Tibial nerve (tissue), 4 donors: ENCODE measurements around the gene KSR2. TPM values are rescaled to one million over a fixed set of nuclear protein-coding genes. Genes with fewer than 3 reads are reported as not detected.

Experiments used
- DNase-seq, 2 donors: peaks; one replicate each; pipeline ENCODE4 v3.0.0-alpha.2; 2019; ENCODE audit warnings: low spot score in 2 of 2
- H3K27ac ChIP-seq, 4 donors: fragments of 200-600 bp; sonication (generic) in 3 of 4; one replicate each; pipeline ENCODE4 v1.5.1; 2017 to 2019; ENCODE audit warnings: mild to moderate bottlenecking in 1 of 4
- H3K27me3 ChIP-seq, 2 donors: fragments of 200-600 bp; sonication (generic) in 1 of 2; one replicate each; pipeline versions ENCODE4 v1.5.1 to v1.6.0; 2017 to 2019
- H3K36me3 ChIP-seq, 3 donors: fragments of 200-600 bp; sonication (generic); one replicate each; pipeline ENCODE4 v1.5.1; 2018 to 2019
- H3K4me1 ChIP-seq, 4 donors: fragments of 200-600 bp; sonication (generic) in 3 of 4; one replicate each; pipeline ENCODE4 v1.5.1; 2017 to 2019
- H3K4me3 ChIP-seq, 4 donors: fragments of 200-600 bp; sonication (generic) in 3 of 4; one replicate each; pipeline ENCODE4 v1.5.1; 2017 to 2019; ENCODE audit warnings: mild to moderate bottlenecking in 1 of 4, moderate library complexity in 1 of 4
- H3K9me3 ChIP-seq, 4 donors: fragments of 200-600 bp; sonication (generic) in 3 of 4; one replicate each; pipeline ENCODE4 v1.5.1; 2017 to 2019
- EP300 ChIP-seq, 2 donors: sonication (generic); formaldehyde crosslinking; IDR thresholded peaks; one replicate each; pipeline ENCODE4 v1.6.1; 2017; ENCODE audit warnings: antibody characterized with exemption in 2 of 2, mild to moderate bottlenecking in 1 of 2
- POLR2A ChIP-seq, 2 donors: fragments of 450-650 bp; IDR thresholded peaks; one replicate each; pipeline ENCODE4 v1.6.1; 2017; ENCODE audit warnings: antibody characterized with exemption in 2 of 2, mild to moderate bottlenecking in 2 of 2, moderate library complexity in 2 of 2
- WGBS, 2 donors: methylation state at CpG; one replicate each; pipeline ENCODE4 v1.1.5; 2018; 5-methylcytosine and 5-hydroxymethylcytosine counted together
- total RNA-seq, 4 donors: library from RNA; depleted of rRNA; stranded (reverse); fragments of >200 nt; gene quantifications; one replicate each; pipeline ENCODE4 v1.1.0, GENCODE V29; 2016
- TF ChIP-seq, protein P1 (sequence below), 5 experiments: fragments of 200-600 bp in 3 of 5; fragments of 450-650 bp in 2 of 5; sonication (generic) in 3 of 5; IDR thresholded peaks; one replicate each; pipeline ENCODE4 v1.5.1; 2016 to 2019; ENCODE audit warnings: antibody characterized with exemption in 5 of 5, mild to moderate bottlenecking in 3 of 5, moderate library complexity in 2 of 5

KSR2 gene
- total RNA-seq, 4 donors from 2014 or later = under 0.01 TPM; not detected in 3

DNA sequence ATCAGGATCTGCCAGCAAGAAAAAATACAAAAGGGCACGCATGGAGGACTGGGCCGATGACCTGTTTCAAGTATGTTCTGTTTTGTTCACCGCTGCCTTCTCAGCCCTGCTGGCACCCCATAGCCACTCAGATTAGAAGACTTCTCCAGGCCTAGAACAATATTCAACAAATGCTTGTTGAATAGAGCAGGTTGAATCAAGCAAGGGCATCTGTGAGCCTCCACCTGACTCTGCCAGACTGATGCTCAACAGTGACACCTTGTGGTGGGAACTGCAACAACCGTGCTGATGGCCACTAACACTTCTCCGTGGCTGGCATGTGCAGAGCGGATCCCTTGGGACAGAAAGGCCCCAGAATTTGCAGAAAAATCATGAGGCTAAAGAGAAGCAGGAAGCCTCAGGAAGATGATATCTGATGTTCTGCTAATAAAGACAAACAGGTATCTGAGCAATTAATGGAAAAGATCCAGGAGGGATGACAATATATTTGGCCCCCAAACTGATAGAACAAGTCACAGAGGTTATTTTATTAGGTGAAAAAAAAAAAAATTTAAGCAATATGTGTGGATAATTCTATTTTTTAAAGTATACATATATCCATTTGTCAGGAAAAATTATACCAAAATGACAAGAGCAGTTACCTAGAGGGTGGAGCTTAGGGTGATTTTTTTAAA lies 114.3 kb downstream of the KSR2 start:
- no peaks in the 10 kb centered on the region for H3K27me3 ChIP-seq
- H3K27ac ChIP-seq = no peak overlapping the region
- WGBS, 2 donors = 50 to 55% methylated on average over 6 of the region's 6 CpGs
- DNase-seq = no peak
- H3K4me3 ChIP-seq = no peak overlapping the region
- TF ChIP-seq, protein P1, sequence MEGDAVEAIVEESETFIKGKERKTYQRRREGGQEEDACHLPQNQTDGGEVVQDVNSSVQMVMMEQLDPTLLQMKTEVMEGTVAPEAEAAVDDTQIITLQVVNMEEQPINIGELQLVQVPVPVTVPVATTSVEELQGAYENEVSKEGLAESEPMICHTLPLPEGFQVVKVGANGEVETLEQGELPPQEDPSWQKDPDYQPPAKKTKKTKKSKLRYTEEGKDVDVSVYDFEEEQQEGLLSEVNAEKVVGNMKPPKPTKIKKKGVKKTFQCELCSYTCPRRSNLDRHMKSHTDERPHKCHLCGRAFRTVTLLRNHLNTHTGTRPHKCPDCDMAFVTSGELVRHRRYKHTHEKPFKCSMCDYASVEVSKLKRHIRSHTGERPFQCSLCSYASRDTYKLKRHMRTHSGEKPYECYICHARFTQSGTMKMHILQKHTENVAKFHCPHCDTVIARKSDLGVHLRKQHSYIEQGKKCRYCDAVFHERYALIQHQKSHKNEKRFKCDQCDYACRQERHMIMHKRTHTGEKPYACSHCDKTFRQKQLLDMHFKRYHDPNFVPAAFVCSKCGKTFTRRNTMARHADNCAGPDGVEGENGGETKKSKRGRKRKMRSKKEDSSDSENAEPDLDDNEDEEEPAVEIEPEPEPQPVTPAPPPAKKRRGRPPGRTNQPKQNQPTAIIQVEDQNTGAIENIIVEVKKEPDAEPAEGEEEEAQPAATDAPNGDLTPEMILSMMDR (IDR thresholded peaks at IDR 0.05) = peak in 2 of 5 experiments; percentile 12 to 29
- TF ChIP-seq EP300 (IDR thresholded peaks at IDR 0.05) = no peak
- H3K36me3 ChIP-seq = no peaks in the 10 kb centered on the region
- H3K9me3 ChIP-seq = peaks cover 0 to 10% (median 0%) of the 10 kb centered on the region in 4 donors
- no peaks in the 10 kb centered on the region for H3K4me1 ChIP-seq

DNA sequence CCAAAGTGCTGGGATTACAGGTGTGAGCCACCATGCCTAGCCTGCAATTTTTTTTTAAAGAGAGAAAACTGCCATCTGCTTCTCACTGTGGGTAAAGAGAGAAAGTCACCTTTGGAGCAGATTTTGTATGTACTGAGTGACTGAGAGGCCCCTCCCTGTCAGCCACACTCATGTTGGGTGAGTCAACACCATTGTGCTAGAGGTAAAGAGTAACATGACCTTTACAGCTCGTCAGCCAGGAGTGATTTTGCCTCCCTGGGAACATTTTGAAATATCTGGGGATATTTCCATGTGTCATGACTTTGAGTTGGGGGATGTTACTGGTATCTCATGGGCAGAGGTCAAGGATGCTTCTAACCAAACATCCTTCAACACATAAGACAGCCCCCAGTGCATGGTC lies 115.2 kb downstream of the KSR2 start:
- no peak for DNase-seq
- TF ChIP-seq EP300 (IDR thresholded peaks at IDR 0.05) (no peak), POLR2A (IDR thresholded peaks at IDR 0.05) (no peak)
- TF ChIP-seq, protein P1 (IDR thresholded peaks at IDR 0.05) = no peak
- 21 to 39% methylated on average over 1 of the region's 1 CpG for WGBS, 2 donors

DNA sequence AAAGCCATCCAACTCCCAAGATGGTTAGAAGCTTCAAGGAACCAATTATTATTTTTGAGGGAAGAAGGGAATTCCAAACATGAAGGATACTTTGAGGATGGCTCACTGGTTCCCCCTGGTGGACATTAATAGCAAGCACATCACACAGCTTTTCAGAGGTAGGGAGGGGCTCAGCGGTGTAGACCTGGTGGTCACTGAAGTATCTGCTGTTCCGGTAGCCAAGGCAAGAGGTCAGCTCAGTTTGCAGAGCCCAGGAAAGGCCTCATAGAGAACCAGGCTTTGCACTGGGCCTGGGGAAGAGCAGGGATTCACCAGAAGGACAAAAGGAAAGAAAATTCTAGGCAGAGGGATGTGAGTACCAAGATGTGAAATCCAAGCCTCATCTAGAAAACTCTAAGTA lies 118.7 kb downstream of the KSR2 start:
- Histone ChIP-seq H3K27ac (no peak overlapping the region), H3K9me3 (peaks cover 0 to 12% (median 0%) of the 10 kb centered on the region in 4 donors), H3K36me3 (no peaks in the 10 kb centered on the region), H3K4me3 (no peak overlapping the region), H3K27me3 (peaks cover 0 to 10% of the 10 kb centered on the region in 2 donors), H3K4me1 (no peaks in the 10 kb centered on the region)
- TF ChIP-seq, protein P1 (IDR thresholded peaks at IDR 0.05) = peak; percentile 56 to 77 (median 63)
- TF ChIP-seq EP300 (IDR thresholded peaks at IDR 0.05) (no peak), POLR2A (IDR thresholded peaks at IDR 0.05) (no peak)
- DNase-seq = no peak
- WGBS, 2 donors = 7 to 13% methylated on average over 2 of the region's 2 CpGs

More for the DNA sequence above, 115.2 kb downstream of the KSR2 start:
- Histone ChIP-seq H3K27me3 (no peaks in the 10 kb centered on the region), H3K9me3 (peaks cover 0 to 10% (median 0%) of the 10 kb centered on the region in 4 donors), H3K4me3 (no peak overlapping the region), H3K36me3 (no peaks in the 10 kb centered on the region), H3K27ac (no peak overlapping the region), H3K4me1 (no peaks in the 10 kb centered on the region)

DNA sequence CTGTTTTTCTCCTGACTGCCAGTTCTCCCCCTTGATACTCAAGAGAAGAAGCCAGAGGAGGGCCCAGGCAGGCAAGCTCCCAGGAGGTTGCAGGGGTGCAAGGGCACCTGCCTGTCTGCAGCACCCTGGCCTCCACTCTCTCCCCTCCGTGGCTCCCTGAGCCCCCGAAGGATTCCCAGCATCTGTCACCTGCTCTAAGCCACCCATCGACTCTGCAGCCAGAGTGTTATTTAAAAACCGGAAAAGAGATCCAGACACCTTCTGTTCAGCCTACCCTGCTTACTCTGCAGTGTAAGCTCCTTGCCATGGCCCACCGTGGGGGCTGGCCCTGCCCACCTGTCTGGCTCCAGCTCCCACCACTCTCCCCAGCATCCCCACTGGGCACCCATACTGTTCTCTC lies 121.4 kb downstream of the KSR2 start:
- no peak overlapping the region for H3K4me3 ChIP-seq
- 37 to 41% methylated on average over 5 of the region's 5 CpGs for WGBS, 2 donors
- H3K27me3 ChIP-seq = peaks cover 0 to 10% of the 10 kb centered on the region in 2 donors
- H3K27ac ChIP-seq = no peak overlapping the region
- no peaks in the 10 kb centered on the region for H3K4me1 ChIP-seq
- TF ChIP-seq EP300 (IDR thresholded peaks at IDR 0.05) (no peak), POLR2A (IDR thresholded peaks at IDR 0.05) (no peak)
- TF ChIP-seq, protein P1 (IDR thresholded peaks at IDR 0.05) = no peak
- H3K36me3 ChIP-seq = no peaks in the 10 kb centered on the region
- DNase-seq = no peak
- peaks cover 0 to 19% (median 2%) of the 10 kb centered on the region in 4 donors for H3K9me3 ChIP-seq

DNA sequence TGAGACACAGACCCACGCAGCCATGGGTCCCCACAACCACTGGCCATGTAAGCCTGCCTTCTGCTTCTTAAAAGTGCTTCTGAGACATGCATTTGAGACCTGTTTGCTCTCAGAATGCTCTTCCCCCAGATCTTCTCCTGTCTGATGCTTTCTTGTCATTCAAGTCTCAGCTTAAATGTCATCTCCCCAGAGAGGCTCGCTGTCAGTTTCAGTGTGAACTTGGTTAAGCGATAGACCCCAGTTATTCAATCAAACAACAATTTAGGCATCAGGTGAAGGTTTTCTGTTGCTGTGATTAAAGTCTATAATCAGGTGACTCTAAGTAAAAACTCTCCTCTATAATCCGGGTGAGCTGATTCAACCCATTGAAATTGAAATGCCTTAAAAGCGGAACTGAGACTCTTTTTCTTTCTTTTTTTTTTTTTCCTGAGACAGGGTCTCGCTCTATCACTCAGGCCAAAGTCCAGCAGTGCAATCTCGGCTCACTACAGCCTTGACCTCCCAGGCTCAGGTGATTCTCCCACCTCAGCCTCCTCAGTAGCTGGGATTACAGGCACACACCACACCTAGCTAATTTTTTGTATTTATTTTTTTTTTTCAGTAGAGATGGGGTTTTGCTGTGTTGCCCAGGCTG lies 123.4 kb downstream of the KSR2 start:
- DNase-seq = no peak
- H3K27me3 ChIP-seq = peaks cover 0 to 19% of the 10 kb centered on the region in 2 donors
- no peak overlapping the region for H3K4me3 ChIP-seq
- WGBS, 2 donors = 86 to 87% methylated on average over 7 of the region's 7 CpGs
- no peaks in the 10 kb centered on the region for H3K4me1 ChIP-seq
- no peak overlapping the region for H3K27ac ChIP-seq
- TF ChIP-seq POLR2A (IDR thresholded peaks at IDR 0.05) (no peak), EP300 (IDR thresholded peaks at IDR 0.05) (no peak)
- TF ChIP-seq, protein P1 (IDR thresholded peaks at IDR 0.05) = no peak
- no peaks in the 10 kb centered on the region for H3K36me3 ChIP-seq
- H3K9me3 ChIP-seq = peaks cover 0 to 19% (median 2%) of the 10 kb centered on the region in 4 donors
